MV-4-11 (cell line): ENCODE measurements around the gene RAB31.

ENCODE experiments used
- DNase-seq: peaks from one replicate; lab custom pipeline; 2025; lab: John Stamatoyannopoulos, UW

Gene RAB31

DNA sequence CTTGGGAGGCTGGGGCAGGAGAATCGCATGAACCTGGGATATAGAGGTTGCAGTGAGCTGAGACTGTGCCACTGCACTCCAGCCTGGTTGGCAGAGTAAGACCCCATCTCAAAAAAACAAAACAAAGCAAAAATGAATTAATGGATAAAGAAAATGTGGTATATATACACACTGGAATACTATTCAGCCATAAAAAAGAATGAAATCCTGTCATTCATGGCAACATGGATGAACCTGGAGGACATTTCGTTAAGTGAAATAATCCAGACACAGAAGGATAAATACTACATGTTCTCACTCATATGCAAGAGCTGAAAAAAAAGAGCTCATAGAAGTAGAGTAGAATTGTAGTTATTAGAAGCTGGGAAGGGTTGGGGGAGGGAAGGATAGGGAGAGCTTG, 80.8 kb downstream of the RAB31 start:
- no peak for DNase-seq

DNA sequence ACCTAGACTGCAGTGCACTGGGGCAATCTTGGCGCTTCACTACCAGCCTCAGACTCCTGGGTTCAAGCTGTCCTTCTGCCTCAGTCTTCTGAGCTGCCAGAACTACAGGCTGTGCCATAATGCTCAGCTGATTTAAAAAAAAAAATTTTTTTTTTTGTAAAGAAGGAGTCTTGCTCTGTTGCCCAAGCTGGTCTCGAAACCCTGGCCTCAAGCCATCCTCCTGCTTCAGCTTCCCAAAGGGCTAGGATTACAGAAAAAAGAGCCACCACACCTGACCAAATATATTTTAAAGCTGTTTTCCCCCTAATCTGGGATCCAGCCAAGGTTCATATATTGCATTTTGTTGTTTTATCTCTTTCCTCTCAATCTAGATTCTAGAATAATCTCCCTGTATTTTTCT, 82.2 kb downstream of the RAB31 start:
- no peak for DNase-seq

DNA sequence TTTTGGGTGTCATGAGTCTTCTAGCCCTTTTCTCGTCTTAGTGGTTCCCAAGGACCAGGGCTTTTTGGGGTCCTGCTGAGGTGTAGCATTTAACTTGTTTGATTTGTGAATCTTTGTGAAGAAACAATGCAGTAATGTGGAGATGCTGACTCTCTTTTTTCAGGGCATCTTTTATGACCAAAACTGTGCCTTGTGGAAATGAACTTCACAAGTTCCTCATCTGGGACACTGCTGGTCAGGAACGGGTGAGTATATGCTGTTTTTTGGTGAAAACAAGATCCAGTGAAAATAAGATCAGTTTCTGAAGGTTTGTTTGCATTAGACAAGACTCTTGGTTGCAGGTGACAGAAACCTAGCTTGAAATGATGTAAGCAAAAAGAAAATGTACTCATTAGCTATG, 83.9 kb downstream of the RAB31 start:
- DNase-seq = no peak

DNA sequence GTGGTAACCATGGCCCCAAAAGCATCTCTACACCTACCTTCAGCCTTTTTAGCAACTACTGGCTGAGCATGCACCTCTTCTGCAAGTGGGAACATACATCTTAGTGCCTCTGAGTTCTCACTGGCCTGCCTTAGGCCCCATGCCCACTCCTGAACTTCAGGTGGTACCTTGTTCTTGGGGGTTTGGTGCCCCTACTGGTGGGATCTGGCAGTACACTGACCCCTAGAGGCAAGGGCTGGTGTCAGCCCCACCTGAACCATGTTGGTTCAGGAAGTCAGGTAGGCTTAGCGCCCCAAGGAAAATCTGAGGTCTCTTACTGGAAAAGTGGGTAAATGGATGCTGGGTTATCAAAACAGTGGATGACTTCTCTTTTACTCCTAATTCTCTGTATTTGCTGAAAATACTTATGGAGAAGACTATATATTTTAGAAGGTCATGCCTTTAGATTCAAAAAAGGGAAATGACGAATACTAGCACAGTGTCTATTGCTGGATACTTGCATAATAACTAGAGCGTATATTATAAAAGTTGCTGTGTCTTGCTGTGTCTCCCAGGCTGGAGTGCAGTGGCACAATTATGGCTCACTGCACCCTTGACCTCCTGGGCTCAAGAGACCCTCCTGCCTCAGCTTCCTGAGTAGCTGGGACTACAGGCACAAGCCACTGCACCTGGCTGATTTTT, 84.6 kb downstream of the RAB31 start:
- DNase-seq = peak; percentile 78

DNA sequence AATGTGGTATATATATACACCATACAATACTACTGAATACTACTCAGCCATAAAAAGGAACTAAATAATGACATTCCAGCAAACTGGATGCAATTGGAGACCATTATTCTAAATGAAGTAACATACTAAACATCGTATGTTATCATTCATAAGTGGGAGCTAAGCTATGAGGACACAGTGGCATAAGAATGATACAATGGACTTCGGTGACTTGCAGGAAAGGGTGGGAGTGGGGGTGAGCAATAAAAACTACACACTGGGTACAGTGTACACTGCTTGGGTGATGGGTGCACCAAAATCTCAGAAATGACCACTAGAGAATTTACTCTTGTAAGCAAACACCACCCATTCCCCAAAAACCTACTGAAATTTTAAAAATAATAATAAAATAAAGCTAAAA, 87.9 kb downstream of the RAB31 start:
- no peak for DNase-seq

DNA sequence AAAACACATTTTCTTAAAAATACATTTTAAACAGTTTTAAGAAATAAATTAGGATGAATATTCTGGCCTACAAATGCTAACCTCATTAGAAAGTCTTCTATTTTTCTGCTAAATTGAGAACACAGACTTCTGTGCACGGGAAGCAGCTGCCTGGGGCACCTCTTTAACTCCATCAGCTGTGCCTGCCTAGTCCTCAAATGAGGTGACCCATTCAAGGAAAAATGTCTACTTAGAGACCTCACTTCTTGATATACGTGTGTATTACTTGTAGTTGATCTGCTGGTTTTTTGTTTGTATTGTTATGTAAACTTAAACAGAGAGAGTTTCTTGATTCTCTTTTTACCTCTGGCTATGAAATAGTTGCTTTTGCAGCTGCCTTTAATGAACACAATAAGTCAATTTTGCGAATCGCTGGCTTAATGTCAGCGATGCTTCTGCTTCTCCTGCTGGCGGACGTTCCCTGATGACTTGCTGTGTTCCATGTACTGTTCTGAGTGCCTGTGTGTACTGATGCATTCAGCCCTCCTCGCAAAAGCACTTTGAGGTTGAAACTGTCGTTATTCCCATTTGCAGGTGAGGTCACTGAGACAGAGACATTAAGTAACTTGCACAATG, 88.9 kb downstream of the RAB31 start:
- no peak for DNase-seq

DNA sequence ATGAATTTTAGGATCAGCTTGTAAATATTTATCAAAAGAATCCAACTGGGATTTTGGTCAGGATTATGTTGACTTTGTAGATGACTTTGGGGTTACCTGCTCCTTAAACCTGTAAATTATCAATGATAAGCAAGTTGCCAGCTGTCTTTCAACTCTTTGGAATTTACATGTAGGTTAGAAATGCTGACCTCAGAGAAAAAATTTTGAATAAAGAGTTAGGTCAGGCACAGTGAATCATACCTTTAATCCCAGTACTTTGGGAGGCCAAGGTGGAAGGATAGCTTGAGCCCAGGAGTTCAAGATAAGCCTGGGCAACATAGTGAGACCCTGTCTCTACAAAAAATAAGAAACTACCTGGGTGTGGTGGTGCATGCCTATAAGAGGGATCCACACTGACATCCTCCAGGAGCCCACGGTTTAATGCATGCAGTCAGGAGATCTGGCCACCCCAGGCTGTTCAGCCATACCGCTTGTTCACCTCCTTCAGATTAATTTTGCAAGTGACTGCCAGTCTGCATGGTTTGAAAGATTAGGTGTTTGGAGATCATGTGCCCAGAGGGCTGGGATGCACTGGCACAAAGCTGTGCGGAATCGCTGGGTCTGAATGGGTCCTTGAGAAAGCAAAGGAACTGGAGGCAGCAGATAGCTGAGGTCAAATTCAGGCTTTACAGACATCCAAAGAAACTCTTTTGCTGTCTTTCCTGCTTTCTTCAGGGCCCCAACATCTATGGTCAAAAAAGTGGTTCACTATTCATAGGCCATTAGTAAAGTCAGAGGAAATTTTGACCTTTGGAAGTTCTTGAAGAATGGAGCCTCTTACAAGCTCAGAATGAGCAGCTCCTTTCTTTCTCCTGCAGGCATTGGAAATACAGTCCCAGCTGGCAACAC, 94.3 kb downstream of the RAB31 start:
- DNase-seq = no peak

DNA sequence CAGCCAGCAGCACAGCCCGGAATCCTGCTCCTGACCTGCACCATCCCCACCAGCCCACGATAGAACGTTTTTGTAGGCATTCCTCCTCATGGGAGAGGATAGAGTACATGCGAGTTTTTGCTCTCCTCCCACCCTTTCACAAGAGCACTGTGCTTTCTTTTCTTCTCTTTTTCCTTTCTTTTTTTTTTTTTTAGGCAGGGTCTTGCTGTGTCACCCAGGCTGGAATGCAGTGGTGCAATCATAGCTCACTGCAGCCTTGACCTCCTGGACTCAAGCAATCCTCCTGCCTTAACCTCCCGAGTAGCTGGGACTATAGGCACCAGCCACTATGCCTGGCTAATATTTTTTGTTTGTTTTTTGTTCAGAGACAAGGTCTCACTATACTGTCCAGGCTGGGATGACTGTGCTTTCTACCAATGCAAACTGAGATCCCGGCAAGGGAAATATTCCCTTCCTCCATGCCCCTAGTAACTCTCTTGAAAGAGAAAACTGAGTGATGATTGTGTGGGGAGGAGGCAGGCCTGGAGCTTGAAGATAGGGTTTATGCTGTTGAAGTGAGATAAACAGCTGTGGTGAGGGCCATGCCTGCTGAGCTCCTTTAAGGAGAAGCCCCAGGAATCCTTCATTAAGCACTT, 95.1 kb downstream of the RAB31 start:
- no peak for DNase-seq

DNA sequence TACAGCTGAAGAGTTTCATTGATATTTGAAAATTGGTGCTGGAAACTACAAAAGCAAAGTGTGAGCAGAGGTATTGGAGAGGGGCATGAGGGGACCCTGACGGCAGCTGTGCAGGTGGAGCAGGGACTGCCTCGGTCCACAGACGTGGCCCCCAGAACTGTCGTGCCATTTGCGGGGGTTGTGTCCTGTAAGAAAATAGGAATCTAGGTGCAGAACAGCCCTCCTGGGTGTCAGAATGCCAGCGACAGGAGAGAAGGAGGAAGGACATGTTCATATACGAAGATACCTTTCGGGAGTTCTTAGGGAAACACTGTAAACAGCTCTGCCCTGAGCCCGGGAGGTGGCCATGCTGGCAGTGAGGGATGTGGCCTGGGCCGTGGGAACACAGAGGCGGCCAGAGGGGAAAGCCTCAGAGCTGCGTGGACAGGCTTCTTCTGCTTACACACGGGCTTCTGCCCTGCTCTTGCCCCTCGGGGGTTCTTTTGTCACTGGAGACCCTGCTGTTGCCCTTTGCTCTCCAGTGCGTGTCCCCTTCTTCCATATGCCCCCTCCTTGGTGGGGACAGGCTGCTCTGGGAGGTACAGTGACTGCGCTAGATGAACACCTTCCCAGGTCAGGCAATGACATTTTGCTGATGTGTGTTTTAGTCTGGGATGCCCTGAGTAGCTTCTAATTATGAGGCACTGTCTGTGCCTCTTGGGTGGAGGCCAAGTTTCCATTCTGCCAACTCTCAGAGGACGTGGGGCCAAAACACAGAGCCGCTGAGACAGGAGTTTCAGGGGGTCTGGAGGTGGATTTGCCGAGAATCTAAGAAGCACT, 95.8 kb downstream of the RAB31 start:
- DNase-seq = peak; percentile 19

DNA sequence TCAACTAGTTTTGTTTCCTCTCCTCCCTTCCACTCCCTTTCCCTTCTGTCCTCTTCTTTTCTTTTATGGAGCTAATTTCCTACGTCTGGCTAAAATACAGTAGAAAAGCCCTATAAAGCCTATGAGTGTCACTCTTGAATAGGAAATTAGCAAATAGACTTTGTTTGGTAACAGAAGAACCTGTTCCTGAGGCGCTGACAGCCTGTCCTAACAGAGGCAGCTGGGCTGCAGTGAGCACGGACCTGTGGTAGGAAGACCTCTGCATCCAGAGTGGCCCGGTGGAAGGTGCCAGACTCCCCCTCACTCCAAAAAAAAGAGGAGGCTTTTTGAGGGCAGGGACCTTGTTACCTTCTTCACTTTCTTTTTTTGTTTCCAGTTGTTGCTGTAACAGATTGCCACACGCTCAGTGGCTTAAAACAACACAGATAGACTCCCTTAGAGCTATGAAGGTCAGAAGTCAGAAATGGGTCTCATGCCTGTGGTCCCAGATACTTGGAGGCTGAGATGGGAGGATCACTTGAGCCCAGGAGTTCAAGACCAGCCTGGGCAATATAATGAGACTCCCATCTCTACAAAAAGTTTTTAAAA, 96.5 kb downstream of the RAB31 start:
- DNase-seq = no peak

DNA sequence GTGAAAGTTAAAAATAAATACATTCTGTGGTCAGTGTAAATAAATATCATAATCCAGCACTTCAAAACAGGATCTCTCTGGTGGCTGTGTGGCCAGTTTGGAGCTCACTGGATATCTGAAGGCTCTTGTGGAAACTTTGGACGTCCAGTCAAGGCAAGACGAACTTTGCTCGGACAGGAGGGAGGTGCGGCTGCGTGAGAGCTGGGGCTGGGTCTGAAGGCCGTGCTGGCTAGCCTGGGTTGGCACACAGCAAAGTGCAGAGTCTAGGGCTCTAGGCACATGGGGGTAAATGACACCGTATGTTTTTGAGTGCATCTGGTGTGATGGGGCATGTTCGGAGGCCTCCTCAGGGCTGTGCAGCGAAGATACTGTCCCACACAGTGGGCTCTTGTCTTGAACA, 98.8 kb downstream of the RAB31 start:
- DNase-seq = no peak

DNA sequence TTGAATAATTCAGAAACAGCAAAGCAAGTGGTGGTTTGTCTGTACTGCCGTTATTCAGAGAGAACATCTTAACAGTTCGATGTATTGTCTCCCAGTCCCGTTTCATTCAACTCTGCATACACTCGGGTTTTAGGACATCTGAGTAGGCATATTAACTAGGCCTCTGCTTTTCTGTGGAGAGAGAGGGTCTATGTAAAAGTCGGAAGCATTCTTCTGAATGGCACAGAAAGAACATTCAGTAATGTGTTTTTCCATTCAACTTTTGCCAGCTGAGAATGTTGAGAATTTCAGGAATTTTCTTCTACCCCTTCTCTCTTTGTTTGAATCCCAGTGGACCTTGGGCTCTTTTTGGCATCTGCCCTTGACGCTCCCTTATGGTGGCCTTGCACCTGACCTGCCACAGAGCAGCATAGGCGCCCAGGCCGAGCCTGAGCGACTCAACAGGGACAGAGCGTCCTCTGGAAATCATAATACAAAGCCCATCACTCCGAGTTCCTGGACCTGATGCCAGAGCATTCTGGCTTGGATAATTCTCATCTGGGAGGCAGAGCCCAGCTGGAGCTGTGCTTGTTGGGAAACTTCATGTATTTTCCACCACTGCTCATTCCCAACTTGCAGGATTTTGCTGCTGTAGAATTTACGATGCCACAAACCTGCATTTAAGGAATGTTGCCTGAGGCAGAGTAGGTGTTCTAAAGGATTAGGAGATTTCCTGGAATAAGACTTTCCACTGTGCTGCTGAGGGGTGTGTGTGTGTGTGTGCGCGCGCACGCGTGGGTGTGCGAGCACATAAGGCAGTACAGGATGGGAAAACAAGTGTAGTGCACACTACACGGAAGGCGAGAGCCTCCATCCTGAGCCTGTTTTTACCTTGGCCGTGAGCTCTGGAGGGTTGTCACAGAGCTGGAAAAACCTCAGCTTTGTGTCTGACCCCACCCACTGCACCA, 100.5 kb downstream of the RAB31 start:
- DNase-seq = no peak

DNA sequence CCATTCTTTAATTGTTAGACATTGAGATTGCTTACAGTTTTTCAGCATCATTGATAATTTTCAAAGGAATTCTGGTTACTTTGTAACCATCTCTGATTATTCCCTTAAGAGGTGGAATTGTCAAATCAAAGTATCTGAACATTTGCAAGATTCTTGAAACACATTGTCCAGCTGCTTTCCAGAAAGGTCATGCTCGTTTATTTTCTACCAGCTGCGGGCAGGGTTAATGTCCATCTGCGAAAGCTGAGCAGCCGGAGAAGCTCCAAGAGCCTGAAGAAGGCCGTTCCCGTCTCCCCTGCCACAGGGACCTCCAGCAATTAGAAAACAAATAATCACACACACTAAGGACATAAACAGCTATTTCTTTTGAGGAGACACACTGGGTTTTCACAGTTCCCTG, 101.6 kb downstream of the RAB31 start:
- DNase-seq = no peak

DNA sequence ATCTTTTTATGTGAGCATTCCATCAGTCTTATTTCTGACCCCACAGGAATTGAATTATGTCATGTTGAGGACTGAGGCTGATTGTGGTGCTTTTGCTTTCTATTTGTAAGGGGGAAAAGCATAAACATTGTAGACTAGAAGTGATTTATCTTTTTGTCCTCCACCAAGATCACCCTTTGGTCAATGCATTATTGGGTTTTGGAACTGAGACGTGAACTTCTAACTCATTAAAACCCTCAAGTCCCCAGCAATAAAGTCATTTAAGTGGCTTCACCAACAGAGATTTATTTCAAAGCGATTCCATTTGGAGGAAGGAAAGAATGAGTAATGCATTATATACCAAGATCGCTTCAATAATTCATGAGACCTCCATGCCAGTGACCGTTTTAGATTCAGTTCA, 102.2 kb downstream of the RAB31 start:
- DNase-seq = no peak

DNA sequence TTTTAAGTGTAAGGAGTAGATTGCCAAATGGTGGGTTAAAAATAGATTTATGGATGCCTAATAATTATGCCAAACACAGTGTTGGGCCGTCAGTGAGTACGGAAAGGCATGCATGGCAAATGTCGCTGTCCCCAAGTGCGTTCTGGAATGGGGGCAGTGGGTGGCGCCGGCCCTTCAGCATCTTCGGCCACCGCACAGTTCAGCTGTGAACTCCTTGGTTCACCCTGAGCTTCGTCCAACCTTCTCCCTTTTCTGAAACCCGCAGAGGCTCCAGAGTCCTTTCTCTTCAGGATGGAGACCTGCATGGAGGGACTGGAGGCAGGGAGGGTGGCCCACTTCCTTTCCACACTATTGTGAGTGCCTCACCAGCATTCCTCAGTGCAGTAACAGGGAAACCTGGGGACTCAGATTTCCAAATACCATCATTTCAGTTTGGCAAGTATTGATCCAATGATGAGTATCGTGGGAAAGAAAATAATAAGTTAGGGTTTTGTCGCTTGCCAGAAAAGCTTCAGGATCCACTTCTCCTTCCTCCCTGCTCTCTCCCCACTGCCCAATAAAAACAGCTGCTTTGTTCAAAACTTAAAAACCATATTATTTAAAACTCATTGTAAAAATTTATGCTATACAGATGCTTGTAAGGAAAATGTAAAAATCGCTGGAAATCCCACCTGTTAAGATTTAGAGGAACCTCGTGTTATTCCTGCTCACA, 103.0 kb downstream of the RAB31 start:
- DNase-seq = no peak

DNA sequence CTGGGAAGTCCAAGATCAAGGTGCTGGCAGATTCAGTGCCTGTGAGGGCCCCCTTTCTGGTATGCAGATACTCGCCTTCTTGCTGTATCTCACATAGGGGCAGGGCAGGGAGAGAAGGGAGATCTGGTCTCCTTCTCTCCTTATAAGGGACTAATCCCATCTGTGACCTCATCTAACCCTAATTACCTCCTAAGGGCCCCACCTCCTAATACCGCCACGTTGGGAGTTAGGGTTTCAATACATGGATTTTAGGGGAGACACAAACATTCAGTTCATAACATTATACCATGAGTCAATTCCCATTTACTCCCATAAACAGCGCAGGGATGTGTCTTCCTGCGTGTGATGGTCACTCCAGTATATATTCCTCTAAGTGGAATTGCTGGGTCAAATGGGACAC, 103.9 kb downstream of the RAB31 start:
- DNase-seq = no peak

DNA sequence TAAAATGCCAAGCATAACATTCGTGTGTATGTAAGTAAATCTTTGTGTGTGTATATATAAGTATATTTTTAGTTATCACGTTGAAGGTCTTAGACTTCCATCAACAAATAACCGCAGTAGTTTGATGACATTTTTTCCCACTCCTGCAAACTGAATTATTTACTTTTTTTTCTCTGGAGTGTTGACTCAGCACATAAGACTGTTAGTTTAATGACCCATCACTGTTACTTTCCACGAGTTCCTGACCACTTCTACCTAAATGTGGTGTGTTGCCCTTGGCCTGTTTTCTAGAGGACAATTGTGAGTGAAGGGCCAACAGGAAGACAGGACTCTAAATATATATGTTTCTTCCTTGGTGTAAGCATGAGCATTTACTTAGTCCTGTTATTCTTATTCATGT, 106.3 kb downstream of the RAB31 start:
- no peak for DNase-seq

DNA sequence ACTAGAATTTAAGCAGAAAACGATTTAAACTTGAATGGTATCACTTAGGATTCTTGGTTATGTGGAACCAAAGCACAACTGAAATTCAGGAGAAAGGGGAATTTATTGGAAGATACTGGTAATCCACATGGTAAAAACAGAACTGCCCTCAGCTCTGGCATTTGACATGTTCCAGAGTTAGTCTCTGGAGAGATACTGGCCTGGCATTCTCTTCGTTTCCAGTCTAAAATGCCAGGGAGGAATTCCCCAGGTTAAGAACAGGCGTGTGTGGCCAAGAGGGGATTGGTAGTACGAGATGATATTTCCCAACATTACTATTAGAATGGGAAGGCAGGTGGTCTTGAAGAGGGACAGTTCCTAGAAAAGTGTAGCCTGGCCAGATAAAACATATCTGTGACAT, 109.2 kb downstream of the RAB31 start:
- DNase-seq = no peak

DNA sequence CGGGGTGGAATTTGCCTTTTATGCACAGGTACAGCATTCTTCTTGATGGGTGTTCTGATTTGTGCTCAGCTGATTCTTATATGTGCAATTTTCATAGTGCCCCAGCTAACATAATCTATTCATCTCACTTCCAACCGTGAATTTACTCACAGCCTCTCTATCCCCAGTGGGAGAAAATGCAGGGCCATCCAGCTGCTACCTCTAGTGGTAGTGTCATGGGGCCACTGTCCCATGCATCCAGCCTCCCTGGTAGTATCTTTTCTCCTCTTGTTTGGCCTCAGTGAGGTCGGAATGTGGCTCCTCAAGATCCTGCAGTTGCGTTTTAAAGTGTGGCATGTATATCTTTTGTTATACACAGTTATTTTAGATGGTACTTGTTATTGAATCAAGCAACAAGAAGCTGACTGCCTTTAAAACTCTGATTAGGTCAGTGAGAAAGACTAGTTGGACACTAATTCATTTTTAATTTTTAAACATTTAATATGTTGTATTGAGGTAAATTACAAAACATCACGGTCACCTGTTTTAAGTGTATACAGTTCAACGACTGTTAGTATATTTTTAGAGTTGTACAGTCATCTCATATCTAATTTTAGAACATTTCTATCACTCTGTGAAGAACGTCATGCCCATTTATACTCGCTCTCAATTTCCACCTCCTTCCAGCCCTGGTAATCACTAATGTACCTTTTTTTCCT, 109.8 kb downstream of the RAB31 start:
- DNase-seq = no peak
